ENCODE data around the gene DYNC2H1. TPM values are rescaled to one million over a fixed set of nuclear protein-coding genes. Genes with fewer than 3 reads are reported as not detected.

Gene DYNC2H1
- polyA plus RNA-seq, 4 donors = 0.22 to 9.1 (median 2.4) TPM

- no peaks in the 10 kb centered on the region for H3K9me3 ChIP-seq (ENCODE audit: control insufficient read depth in 2 of 2, insufficient read depth in 1 of 2, low read depth in 1 of 2, low read length in 1 of 2)
- H3K36me3 ChIP-seq (ENCODE audit: control insufficient read depth in 3 of 3, insufficient read depth in 2 of 3, low read depth in 1 of 3, low read length in 3 of 3) = no peaks in the 10 kb centered on the region
- FAIRE-seq (no peak), DNase-seq (no peak)
- 77 to 85% (median 84%) methylated on average over 2 of the region's 2 CpGs for WGBS, 3 donors
- no peaks in the 10 kb centered on the region for H3K27me3 ChIP-seq (ENCODE audit: control insufficient read depth in 3 of 3, insufficient read depth in 3 of 3, low read length in 3 of 3)
- no peaks in the 10 kb centered on the region for H3K4me1 ChIP-seq (ENCODE audit: control insufficient read depth in 3 of 3, insufficient read depth in 2 of 3, low read depth in 1 of 3, low read length in 2 of 3)
- H3K27ac ChIP-seq (ENCODE audit: low read depth in 1 of 3, low read length in 2 of 3) = no peak overlapping the region
- no peak overlapping the region for H3K4me3 ChIP-seq (ENCODE audit: low read depth in 1 of 3, low read length in 3 of 3)
Observed at GRCh38 chr11:103407641-103408040, 298.4 kb downstream of the DYNC2H1 start.

GRCh38 chr11:103413266-103413888, 304.2 kb downstream of the DYNC2H1 start:
- WGBS, 3 donors = 67 to 71% (median 71%) methylated on average over 1 of the region's 1 CpG
- Histone ChIP-seq H3K9me3 (ENCODE audit: control insufficient read depth in 2 of 2, insufficient read depth in 1 of 2, low read depth in 1 of 2, low read length in 1 of 2) (no peaks in the 10 kb centered on the region), H3K4me3 (ENCODE audit: low read depth in 1 of 3, low read length in 3 of 3) (no peak overlapping the region), H3K4me1 (ENCODE audit: control insufficient read depth in 3 of 3, insufficient read depth in 2 of 3, low read depth in 1 of 3, low read length in 2 of 3) (no peaks in the 10 kb centered on the region), H3K27ac (ENCODE audit: low read depth in 1 of 3, low read length in 2 of 3) (no peak overlapping the region), H3K27me3 (ENCODE audit: control insufficient read depth in 3 of 3, insufficient read depth in 3 of 3, low read length in 3 of 3) (no peaks in the 10 kb centered on the region), H3K36me3 (ENCODE audit: control insufficient read depth in 3 of 3, insufficient read depth in 2 of 3, low read depth in 1 of 3, low read length in 3 of 3) (no peaks in the 10 kb centered on the region)
- FAIRE-seq = no peak
- no peak for DNase-seq

GRCh38 chr11:103418014-103418413, 308.8 kb downstream of the DYNC2H1 start:
- no peak overlapping the region for H3K27ac ChIP-seq (ENCODE audit: low read depth in 1 of 3, low read length in 2 of 3)
- H3K9me3 ChIP-seq (ENCODE audit: control insufficient read depth in 2 of 2, insufficient read depth in 1 of 2, low read depth in 1 of 2, low read length in 1 of 2) = peaks cover 0 to 3% of the 10 kb centered on the region in 2 donors
- no peaks in the 10 kb centered on the region for H3K27me3 ChIP-seq (ENCODE audit: control insufficient read depth in 3 of 3, insufficient read depth in 3 of 3, low read length in 3 of 3)
- no peak for DNase-seq
- no peaks in the 10 kb centered on the region for H3K4me1 ChIP-seq (ENCODE audit: control insufficient read depth in 3 of 3, insufficient read depth in 2 of 3, low read depth in 1 of 3, low read length in 2 of 3)
- no peak for FAIRE-seq
- no peaks in the 10 kb centered on the region for H3K36me3 ChIP-seq (ENCODE audit: control insufficient read depth in 3 of 3, insufficient read depth in 2 of 3, low read depth in 1 of 3, low read length in 3 of 3)
- no peak overlapping the region for H3K4me3 ChIP-seq (ENCODE audit: low read depth in 1 of 3, low read length in 3 of 3)

GRCh38 chr11:103420593-103420992, 311.4 kb downstream of the DYNC2H1 start:
- no peak overlapping the region for H3K27ac ChIP-seq (ENCODE audit: low read depth in 1 of 3, low read length in 2 of 3)
- H3K27me3 ChIP-seq (ENCODE audit: control insufficient read depth in 3 of 3, insufficient read depth in 3 of 3, low read length in 3 of 3) = no peaks in the 10 kb centered on the region
- H3K36me3 ChIP-seq (ENCODE audit: control insufficient read depth in 3 of 3, insufficient read depth in 2 of 3, low read depth in 1 of 3, low read length in 3 of 3) = no peaks in the 10 kb centered on the region
- FAIRE-seq (no peak), DNase-seq (no peak)
- 81 to 88% (median 85%) methylated on average over 2 of the region's 2 CpGs for WGBS, 3 donors
- H3K9me3 ChIP-seq (ENCODE audit: control insufficient read depth in 2 of 2, insufficient read depth in 1 of 2, low read depth in 1 of 2, low read length in 1 of 2) = peaks cover 0 to 3% of the 10 kb centered on the region in 2 donors
- no peaks in the 10 kb centered on the region for H3K4me1 ChIP-seq (ENCODE audit: control insufficient read depth in 3 of 3, insufficient read depth in 2 of 3, low read depth in 1 of 3, low read length in 2 of 3)
- no peak overlapping the region for H3K4me3 ChIP-seq (ENCODE audit: low read depth in 1 of 3, low read length in 3 of 3)

- WGBS, 3 donors = 62 to 79% (median 78%) methylated on average over 6 of the region's 6 CpGs
- Histone ChIP-seq H3K4me3 (ENCODE audit: low read depth in 1 of 3, low read length in 3 of 3) (no peak overlapping the region), H3K9me3 (ENCODE audit: control insufficient read depth in 2 of 2, insufficient read depth in 1 of 2, low read depth in 1 of 2, low read length in 1 of 2) (no peaks in the 10 kb centered on the region), H3K4me1 (ENCODE audit: control insufficient read depth in 3 of 3, insufficient read depth in 2 of 3, low read depth in 1 of 3, low read length in 2 of 3) (no peaks in the 10 kb centered on the region), H3K27ac (ENCODE audit: low read depth in 1 of 3, low read length in 2 of 3) (no peak overlapping the region), H3K36me3 (ENCODE audit: control insufficient read depth in 3 of 3, insufficient read depth in 2 of 3, low read depth in 1 of 3, low read length in 3 of 3) (no peaks in the 10 kb centered on the region), H3K27me3 (ENCODE audit: control insufficient read depth in 3 of 3, insufficient read depth in 3 of 3, low read length in 3 of 3) (no peaks in the 10 kb centered on the region)
- FAIRE-seq = no peak
- DNase-seq = no peak
Observed at GRCh38 chr11:103433386-103434072, 324.3 kb downstream of the DYNC2H1 start.

- DNase-seq (no peak), FAIRE-seq (no peak)
- 3 to 57% (median 3%) methylated on average over 1 of the region's 1 CpG for WGBS, 3 donors
- no peaks in the 10 kb centered on the region for H3K4me1 ChIP-seq (ENCODE audit: control insufficient read depth in 3 of 3, insufficient read depth in 2 of 3, low read depth in 1 of 3, low read length in 2 of 3)
- no peaks in the 10 kb centered on the region for H3K36me3 ChIP-seq (ENCODE audit: control insufficient read depth in 3 of 3, insufficient read depth in 2 of 3, low read depth in 1 of 3, low read length in 3 of 3)
- H3K4me3 ChIP-seq (ENCODE audit: low read depth in 1 of 3, low read length in 3 of 3) = no peak overlapping the region
- H3K27me3 ChIP-seq (ENCODE audit: control insufficient read depth in 3 of 3, insufficient read depth in 3 of 3, low read length in 3 of 3) = no peaks in the 10 kb centered on the region
- H3K27ac ChIP-seq (ENCODE audit: low read depth in 1 of 3, low read length in 2 of 3) = no peak overlapping the region
- H3K9me3 ChIP-seq (ENCODE audit: control insufficient read depth in 2 of 2, insufficient read depth in 1 of 2, low read depth in 1 of 2, low read length in 1 of 2) = no peaks in the 10 kb centered on the region
Observed at GRCh38 chr11:103434073-103434411, 324.8 kb downstream of the DYNC2H1 start.

- Histone ChIP-seq H3K36me3 (ENCODE audit: control insufficient read depth in 3 of 3, insufficient read depth in 2 of 3, low read depth in 1 of 3, low read length in 3 of 3) (no peaks in the 10 kb centered on the region), H3K27ac (ENCODE audit: low read depth in 1 of 3, low read length in 2 of 3) (no peak overlapping the region), H3K4me1 (ENCODE audit: control insufficient read depth in 3 of 3, insufficient read depth in 2 of 3, low read depth in 1 of 3, low read length in 2 of 3) (no peaks in the 10 kb centered on the region), H3K27me3 (ENCODE audit: control insufficient read depth in 3 of 3, insufficient read depth in 3 of 3, low read length in 3 of 3) (no peaks in the 10 kb centered on the region), H3K9me3 (ENCODE audit: control insufficient read depth in 2 of 2, insufficient read depth in 1 of 2, low read depth in 1 of 2, low read length in 1 of 2) (no peaks in the 10 kb centered on the region), H3K4me3 (ENCODE audit: low read depth in 1 of 3, low read length in 3 of 3) (no peak overlapping the region)
- no peak for DNase-seq
- 78 to 85% (median 84%) methylated on average over 3 of the region's 3 CpGs for WGBS, 3 donors
- FAIRE-seq = no peak
Observed at GRCh38 chr11:103436131-103436770, 327.0 kb downstream of the DYNC2H1 start.

GRCh38 chr11:103441021-103441420, 331.8 kb downstream of the DYNC2H1 start:
- WGBS, 3 donors = 80 to 83% (median 81%) methylated on average over 5 of the region's 5 CpGs
- no peaks in the 10 kb centered on the region for H3K36me3 ChIP-seq (ENCODE audit: control insufficient read depth in 3 of 3, insufficient read depth in 2 of 3, low read depth in 1 of 3, low read length in 3 of 3)
- H3K4me1 ChIP-seq (ENCODE audit: control insufficient read depth in 3 of 3, insufficient read depth in 2 of 3, low read depth in 1 of 3, low read length in 2 of 3) = no peaks in the 10 kb centered on the region
- H3K4me3 ChIP-seq (ENCODE audit: low read depth in 1 of 3, low read length in 3 of 3) = no peak overlapping the region
- no peaks in the 10 kb centered on the region for H3K27me3 ChIP-seq (ENCODE audit: control insufficient read depth in 3 of 3, insufficient read depth in 3 of 3, low read length in 3 of 3)
- H3K27ac ChIP-seq (ENCODE audit: low read depth in 1 of 3, low read length in 2 of 3) = no peak overlapping the region
- DNase-seq (no peak), FAIRE-seq (no peak)
- no peaks in the 10 kb centered on the region for H3K9me3 ChIP-seq (ENCODE audit: control insufficient read depth in 2 of 2, insufficient read depth in 1 of 2, low read depth in 1 of 2, low read length in 1 of 2)

All from small intestine (tissue), 7 donors.